GM19099 (cell line): Measurements from ENCODE around the gene MRPL51.

Experiments used
- POLR2A ChIP-seq: IDR thresholded peaks from 3 replicates; pipeline ENCODE4 v1.6.1; 2011; ENCODE audit warnings: low read depth; ENCODE audit not compliant: insufficient read length; ENCODE audit errors: extremely low read depth

MRPL51 gene

DNA sequence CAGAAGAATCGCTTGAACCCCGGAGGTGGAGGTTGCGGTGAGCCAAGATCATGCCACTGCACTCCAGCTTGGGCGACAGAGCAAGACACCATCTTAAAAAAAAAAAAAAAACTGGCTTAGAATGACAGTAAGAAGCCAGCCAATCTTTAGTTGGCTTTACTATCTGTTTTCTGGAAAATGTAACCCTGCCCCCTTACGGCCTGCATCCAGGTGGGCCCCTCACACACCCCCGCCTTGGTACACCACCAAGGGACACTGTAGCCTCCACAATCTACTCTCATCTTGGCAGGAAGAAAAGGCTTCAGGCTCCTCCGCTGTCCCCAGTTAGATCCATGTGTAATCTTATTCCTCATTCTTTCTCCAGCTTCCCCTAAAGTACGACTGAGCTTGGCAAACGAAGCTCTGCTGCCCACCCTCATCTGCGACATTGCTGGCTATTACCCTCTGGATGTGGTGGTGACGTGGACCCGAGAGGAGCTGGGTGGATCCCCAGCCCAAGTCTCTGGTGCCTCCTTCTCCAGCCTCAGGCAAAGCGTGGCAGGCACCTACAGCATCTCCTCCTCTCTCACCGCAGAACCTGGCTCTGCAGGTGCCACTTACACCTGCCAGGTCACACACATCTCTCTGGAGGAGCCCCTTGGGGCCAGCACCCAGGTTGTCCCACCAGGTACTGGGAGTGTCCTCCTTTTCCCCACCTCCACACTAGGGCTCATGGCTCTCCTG is 34.6 kb downstream of the MRPL51 start:
- TF ChIP-seq POLR2A, result peak; percentile 18

DNA sequence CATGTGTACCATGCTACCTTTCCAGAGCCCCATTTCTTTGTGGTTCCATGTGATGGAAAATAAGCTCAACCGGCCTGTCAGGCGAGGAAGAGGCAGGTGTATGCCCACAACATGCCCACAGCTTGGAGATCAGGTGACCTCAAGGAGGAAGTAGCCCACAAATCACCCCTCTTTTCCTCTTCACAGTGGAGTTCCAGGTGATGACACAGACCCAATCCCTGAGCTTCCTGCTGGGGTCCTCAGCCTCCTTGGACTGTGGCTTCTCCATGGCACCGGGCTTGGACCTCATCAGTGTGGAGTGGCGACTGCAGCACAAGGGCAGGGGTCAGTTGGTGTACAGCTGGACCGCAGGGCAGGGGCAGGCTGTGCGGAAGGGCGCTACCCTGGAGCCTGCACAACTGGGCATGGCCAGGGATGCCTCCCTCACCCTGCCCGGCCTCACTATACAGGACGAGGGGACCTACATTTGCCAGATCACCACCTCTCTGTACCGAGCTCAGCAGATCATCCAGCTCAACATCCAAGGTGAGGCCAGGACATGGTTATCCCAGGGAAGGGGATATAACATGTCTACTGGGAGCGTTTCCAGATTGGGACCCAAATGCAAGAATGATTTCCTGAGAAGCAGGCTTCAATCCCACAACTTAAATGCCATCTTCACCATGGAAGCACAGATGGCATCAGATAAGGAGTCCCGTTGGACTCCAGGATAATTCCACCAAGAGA is 35.7 kb downstream of the MRPL51 start:
- TF ChIP-seq POLR2A, result no peak

DNA sequence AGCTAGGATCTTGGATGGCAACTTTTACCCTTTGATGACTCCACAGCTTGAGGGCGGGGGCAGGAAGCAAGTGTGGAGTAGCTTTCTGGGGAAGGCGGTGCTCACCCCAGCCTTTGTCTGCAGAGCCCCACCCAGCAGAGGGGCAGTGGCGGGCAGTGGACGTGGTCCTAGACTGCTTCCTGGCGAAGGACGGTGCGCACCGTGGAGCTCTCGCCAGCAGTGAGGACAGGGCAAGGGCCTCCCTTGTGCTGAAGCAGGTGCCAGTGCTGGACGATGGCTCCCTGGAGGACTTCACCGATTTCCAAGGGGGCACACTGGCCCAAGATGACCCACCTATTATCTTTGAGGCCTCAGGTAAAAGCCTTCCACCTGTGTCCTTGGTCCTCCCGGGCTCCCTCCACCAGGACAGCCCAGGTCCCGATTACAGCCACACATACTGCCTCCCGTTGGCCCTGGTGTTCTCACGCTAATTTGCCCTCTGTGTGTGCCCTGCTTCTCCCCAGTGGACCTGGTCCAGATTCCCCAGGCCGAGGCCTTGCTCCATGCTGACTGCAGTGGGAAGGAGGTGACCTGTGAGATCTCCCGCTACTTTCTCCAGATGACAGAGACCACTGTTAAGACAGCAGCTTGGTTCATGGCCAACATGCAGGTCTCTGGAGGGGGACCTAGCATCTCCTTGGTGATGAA is 40.0 kb downstream of the MRPL51 start:
- peak; percentile 36 for TF ChIP-seq POLR2A

DNA sequence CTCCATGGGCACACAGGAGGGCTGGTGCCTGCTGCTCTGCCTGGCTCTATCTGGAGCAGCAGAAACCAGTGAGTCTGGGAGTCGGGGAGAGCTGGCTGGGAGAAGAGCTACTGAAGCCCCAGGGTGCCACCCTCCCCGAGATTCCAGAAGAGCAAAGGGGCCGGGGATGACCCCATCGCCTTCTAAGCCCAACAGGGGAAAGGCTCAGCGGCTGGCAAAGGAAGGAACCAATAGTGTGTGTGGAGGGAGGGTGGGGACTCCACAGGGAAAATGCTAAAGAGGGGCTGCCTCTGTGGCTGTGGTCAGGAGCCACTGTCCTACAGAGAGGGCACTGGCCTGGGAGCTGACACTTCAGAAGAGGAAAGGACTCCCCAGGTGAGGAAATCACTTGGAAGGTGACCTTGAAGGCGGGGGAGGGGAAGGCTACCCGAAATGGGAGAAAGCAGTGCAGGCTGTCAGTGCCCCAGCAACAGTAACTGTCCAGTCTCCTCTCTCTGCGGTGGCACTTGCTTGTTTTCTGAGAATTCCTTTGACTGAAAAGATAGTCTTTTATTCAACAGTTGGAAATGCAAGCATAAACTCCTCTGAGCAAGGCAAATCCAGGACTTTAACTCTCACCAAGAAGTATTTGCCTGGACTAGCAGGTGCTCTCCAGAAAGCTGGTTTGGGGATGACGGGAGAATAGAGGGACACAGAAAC is 40.7 kb downstream of the MRPL51 start:
- TF ChIP-seq POLR2A, result no peak

DNA sequence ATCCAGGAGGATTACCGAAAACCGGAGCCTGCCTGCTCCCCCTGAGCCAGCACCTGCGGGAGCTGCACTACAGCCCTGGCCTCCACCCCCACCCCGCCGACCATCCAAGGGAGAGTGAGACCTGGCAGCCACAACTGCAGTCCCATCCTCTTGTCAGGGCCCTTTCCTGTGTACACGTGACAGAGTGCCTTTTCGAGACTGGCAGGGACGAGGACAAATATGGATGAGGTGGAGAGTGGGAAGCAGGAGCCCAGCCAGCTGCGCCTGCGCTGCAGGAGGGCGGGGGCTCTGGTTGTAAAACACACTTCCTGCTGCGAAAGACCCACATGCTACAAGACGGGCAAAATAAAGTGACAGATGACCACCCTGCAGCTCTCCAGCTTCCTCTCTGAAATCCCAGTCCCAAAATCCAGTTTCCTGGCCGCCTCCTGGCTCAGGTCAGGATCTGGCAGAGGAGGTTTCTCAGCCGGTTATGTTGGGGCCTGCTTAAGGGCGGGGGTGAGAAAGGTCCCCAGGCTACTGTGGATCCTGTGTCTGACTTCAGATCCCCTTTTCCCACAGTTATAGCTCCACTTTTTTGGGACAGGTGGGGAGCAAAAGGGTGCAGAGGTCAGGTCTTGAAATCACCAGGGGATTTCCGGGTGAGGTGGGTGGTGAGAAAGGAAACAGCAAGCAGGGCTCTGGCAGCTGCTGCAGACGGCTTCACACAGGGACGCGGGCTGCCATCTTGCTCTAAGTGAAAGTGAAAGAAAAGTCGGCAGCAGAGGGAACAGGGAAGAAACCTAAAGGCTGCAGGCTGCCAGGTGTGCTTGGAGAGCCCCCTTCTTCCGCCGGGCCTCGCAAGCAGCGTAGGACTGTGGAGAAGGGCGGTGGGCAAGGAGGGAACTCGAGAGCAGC is 41.5 kb downstream of the MRPL51 start, which contains the start of gene TAPBPL:
TAPBPL (plus strand) TSS at position 695 of the 897 bp plus-strand sequence. CDS start 207 bp downstream, outside the sequence.
- TF ChIP-seq POLR2A, result peak; percentile 71

DNA sequence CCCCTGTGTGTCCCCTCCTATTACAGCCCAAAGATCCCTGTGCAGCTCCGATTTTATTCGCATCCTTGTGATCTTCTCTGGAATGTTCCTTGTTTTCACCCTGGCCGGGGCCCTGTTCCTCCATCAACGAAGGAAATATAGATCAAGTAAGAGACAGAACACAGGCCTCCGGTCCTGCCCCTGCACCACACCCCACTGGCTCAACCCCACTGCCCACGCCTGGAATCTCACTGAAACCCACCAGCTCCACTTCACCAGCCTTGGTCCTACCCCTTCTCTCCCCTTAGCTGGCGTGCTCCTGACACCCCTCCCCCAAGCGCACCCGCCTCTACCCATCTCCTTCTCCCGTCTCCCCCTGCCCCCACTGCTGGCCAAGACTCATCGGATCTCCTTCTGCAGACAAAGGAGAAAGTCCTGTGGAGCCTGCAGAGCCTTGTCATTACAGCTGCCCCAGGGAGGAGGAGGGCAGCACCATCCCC is 42.2 kb downstream of the MRPL51 start:
- no peak for TF ChIP-seq POLR2A

DNA sequence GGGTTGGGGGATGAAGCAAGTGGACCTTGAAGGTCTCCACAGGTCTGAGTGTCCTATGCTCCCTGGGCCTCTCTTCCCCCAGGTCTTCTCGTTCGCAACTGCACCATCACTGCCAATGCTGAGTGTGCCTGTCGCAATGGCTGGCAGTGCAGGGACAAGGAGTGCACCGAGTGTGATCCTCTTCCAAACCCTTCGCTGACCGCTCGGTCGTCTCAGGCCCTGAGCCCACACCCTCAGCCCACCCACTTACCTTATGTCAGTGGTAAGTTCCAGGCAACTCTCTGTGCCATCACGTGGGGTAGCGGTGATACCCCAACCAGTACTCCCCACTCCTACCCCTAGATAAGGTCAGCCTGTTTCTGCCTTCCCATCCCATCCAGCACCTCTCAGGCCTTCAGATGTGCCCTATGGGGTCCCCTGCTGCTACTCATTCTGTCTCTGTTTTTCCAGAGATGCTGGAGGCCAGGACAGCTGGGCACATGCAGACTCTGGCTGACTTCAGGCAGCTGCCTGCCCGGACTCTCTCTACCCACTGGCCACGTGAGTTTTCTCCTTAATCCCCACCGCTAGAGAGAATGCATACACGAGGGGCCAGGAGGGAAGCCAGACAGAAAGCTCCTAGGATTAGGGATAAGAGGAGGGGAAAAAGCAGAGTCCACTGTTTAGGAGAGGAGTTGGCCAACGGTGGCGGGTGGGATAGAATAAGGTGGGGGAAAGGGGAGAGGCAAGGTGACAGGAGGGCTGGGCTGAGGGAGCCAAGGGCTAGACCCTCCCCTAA is 42.8 kb downstream of the MRPL51 start:
- TF ChIP-seq POLR2A, result no peak

DNA sequence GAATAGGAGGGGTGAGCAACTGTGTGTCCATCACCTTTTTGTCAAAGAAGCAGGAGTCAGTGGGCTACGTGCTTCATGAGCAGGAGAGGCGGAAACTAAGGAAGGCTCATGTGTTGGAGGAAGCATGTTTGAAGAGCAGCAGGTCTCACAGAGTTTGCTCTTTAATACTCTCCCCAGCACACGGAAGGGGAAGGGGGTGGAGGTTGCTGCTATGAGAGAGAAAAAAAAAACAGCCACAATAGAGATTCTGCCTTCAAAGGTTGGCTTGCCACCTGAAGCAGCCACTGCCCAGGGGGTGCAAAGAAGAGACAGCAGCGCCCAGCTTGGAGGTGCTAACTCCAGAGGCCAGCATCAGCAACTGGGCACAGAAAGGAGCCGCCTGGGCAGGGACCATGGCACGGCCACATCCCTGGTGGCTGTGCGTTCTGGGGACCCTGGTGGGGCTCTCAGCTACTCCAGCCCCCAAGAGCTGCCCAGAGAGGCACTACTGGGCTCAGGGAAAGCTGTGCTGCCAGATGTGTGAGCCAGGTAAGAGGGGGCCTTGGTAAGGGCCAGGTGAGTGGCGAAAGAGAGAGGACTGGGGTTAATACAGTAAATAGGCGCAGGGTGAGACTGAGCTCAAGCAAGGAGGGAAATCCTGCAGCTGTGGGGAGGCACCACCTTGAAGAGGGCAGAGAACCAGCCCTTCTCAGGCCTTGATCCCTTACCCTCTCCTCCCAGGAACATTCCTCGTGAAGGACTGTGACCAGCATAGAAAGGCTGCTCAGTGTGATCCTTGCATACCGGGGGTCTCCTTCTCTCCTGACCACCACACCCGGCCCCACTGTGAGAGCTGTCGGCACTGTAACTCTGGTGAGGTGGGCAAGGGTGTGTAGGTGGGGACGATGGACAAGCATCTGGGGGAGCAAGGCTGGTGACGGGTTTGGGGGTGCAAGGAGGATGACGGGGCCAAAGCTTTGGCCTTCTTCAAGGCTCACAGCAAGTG is 48.1 kb downstream of the MRPL51 start, which contains the start of gene CD27:
CD27 (plus strand) TSS at position 252 of the 985 bp plus-strand sequence; CDS start at position 393, 141 bp downstream.
- TF ChIP-seq POLR2A, result no peak

DNA sequence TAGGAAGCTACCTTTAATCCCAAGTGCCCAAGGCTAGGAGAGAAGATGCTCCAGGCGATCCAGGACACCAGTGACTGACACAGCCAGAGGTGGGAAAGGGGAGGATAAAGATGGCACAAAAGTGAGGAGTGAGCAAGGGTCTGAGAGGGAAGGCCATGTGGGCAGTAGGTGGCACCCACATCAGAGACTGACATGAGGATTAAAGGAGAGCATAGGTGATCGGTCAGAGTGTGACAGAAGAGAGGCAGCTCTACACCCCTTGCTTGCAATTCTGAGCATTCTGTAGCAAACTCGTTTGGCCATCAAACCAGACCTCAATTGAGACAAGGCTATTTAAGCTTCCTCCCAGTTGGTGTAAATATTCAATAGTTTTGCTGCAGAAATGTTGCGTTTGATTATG is 49.0 kb downstream of the MRPL51 start:
- peak; percentile 48 for TF ChIP-seq POLR2A

DNA sequence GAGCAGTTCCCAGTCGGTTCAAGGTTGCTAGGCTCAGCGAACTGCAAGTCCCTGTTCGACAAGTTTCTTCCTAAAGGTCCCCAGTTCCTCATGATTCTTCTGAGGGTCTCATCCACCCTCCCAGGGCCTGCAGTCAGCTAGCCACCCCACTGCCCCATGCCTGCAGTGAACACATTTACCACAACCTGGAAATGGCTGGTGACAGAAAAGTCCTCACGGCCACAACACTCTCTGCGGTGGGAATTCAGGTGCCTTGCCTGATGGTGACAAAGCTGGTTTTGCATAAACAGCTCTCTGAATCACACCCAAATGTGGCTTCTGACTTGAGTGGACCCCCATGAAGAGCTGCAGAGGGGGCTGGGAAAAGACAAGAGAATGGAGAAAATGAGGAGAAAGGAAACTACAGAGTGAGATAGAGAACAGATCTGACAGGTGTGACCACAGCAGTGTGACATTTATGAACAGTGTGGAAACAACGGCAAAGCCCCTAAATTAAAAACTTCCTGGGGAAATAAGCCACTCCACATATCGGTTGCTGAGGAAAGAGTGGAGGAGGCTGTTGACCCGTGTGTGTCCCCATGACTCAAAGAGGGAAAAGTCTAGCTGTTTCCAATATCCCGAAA is 49.6 kb downstream of the MRPL51 start:
- TF ChIP-seq POLR2A, result peak; percentile 53

DNA sequence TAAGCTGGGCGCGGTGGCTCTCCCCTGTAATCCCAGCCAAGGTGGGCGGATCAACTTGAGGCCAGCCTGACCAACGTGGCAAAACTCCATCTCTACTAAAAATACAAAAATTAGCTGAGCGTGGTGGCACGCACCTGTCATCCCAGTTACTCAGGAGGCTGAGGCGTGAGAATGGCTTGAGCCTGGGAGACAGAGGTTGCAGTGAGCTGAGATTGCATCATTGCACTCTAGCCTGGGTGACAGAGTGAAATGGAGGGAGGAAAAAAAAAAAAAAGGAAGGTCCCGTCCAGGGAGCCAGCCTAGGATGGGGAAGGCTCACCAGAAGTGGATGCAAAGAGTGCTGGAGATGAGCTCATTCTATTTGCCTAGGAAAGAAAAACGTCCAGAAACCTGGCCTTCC is 50.2 kb downstream of the MRPL51 start:
- no peak for TF ChIP-seq POLR2A
